ENCODE results near the gene CCDC183.
"Not testable (repeated sequence)": the region's sequence is repeated elsewhere in the genome, so short reads cannot be mapped to it uniquely, and the experiment has no call there.

GRCh38 chr9:136788644-136789522, 7.3 kb upstream of the CCDC183 start:
- TF ChIP-seq CTCF, EP300 (IDR thresholded peaks at IDR 0.05): not testable (repeated sequence)
